AG08395 (cell line): ENCODE measurements around the gene MRPL52.

Experiments used
- DNase-seq: peaks from one replicate; pipeline ENCODE4 v3.0.0; 2012; ENCODE audit warnings: mixed read lengths, low spot score

The MRPL52 gene

GRCh38 chr14:22882064-22882463 is 52.4 kb downstream of the MRPL52 start:
- DNase-seq = no peak

- DNase-seq = peak; percentile 59
Measured at GRCh38 chr14:22882529-22883172, 53.0 kb downstream of the MRPL52 start.

- no peak for DNase-seq
Measured at GRCh38 chr14:22883173-22883976, 53.7 kb downstream of the MRPL52 start, which contains the start of gene REM2. TSS of gene REM2 (plus strand) at chr14:22883222. CDS start at chr14:22883288, 66 bp downstream.

- DNase-seq = no peak
Measured at GRCh38 chr14:22884076-22884737, 54.5 kb downstream of the MRPL52 start.
